NCI-H1436 treated with DMSO at 0.1 percent for 48 hours (cell line): ENCODE data around the gene CSK.
"Not testable (repeated sequence)": the region's sequence is repeated elsewhere in the genome, so short reads cannot be mapped to it uniquely, and the experiment has no call there.

Experiments
- DNase-seq: peaks from one replicate; lab custom pipeline; 2025; lab: John Stamatoyannopoulos, UW

CSK gene

DNA sequence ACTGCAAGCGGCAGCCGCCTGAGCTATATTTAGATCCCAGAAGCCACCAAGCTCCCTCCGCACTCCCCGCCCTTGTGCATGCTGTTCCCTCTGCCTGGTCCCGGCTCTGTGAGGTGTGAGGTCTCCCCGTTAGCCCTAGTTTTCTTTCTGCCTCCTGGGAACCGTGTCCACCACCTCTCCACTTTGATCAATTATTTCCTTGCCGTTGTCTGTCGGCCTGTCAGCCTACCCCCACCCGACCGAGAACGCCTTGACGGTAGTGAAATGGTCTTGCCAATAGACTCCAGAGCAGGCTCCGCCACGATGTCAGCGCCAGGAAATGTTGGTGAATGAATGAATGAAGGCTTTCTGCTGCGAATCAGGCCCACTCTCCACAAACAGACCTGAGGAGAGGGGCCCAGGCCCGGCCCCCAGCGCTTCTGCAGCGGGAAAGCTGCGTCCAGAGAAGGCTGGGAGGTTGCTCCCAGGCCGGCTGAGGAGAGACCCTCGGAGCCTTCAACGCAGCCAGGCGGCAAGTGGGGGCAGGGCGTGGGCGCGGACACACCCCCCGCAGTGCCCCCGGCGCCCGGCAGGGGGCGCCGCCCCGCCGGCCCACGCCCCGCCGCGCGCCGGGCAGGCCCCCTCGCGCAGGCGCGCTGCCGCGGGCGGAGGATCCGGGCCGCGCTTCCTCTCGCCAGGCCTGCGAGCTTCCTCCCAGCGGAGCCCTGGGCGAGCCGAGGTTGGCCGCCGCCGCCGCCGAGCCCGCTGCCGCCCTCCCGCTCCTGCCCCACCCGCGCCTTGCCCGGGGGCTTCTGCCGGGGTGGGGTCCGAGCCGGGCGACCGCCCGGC, at the start of gene CSK:
CSK (plus strand) TSS at position 650 of the 828 bp plus-strand sequence. CDS start 16,218 bp downstream, outside the sequence.
- no peak for DNase-seq

DNA sequence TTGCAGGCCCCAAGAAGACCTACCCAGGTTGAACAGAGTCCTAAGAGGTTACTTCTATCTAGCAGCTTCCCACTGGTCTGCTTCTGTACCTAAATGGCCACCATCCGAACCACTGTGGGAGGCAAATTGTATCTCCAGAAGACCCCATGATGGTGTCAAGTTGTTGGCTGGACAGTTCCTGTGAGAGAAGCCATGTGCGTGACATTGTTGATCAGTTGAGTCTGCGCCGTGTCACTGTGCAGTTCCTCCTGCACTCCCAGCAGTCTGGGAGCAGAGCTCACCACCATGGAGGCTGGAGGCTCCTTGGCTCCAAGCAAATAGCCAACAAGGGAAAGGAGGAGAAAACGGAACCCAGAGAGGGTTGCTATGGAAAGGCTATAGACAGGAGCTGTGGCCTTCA, 49.0 kb upstream of the CSK start:
- no peak for DNase-seq

DNA sequence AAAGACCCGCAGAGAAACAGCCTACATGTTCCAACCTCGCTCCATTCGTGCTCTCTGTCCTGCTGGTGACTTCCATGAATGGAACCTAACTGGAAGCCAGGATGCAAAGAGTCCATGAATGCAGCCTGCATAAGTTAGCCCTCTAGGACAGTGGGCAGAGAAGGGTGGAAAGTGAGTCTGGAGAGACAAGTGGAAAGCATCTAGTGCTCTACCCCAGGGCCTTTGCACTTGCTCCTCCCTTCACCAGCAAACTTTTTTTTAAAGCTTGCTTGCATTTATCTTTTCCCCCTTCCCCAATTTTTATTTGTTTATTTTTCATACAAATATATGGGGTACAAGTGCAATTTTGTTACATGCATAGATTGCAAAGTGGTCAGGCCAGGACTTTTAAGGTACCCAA, 48.6 kb upstream of the CSK start:
- no peak for DNase-seq

DNA sequence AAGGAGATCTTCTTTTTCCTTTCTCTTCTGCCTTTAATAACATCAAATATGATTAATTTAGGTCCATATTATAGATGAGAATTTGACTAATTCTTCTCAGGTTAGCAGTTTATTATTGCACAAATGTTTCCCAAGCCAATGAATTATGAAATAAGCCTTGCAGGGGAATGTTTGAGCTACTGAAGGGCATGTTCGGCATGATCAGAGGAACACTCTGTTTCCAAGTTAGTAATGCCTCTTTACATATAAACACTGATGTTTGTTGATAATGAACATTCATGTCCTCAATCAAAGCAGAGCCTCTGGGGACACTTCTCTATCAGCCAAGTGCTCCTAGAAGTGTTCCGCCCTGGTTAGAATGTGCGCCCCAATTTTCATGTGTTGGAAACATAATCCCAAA, 46.6 kb upstream of the CSK start:
- no peak for DNase-seq

DNA sequence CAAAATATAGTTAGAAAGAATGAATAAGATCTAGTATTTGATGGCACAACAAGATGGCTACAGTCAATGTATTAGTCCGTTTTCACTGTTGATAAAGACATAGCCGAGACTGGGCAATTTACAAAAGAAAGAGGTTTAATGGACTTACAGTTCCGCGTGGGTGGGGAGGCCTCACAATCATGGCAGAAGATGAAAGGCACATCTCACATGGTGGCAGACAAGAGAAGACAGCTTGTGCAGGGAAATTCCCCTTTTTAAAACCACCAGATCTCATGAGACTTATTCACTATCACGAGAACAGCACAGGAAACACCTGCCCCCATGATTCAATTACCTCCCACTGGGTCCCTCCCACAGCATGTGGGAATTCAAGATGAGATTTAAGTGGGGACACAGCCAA, 43.6 kb upstream of the CSK start:
- DNase-seq: not testable (repeated sequence)

DNA sequence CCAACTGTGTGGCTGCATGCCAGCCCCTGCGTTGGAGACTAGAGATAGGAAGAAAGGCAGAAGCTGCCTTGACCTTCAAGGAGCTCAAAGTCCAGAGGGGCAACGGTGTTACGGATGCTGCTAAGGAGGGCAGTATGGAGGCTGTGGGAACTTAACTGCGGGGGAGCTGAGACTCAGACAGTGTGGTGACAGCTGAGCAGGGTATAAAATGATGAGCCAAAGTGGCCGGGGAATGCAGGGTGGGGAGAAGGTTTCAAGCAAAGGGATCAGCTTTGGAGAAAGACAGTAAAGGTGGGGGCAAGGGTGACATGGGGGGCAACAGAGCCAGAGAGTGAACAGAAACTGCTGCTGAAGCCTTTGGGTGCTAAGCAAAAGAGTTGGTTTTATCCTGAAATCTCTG, 39.5 kb upstream of the CSK start:
- no peak for DNase-seq

DNA sequence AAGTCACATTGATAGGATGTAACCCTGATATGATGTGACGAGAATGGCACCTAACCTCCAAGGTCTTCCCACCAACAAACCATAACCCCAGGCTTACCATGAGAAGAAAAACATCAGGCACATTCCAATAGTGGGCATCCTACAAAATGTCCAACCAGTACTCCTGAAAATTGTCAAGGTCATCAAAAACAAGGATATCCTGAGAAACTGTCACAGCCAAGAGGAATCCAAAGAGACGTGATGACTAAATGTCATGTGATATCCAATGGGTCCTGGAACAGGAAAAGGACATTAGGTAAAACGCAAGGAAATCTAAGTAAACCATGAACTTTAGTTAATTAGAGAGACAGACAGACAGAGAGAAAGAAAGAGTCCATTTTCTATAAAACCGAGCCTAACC, 35.5 kb upstream of the CSK start:
- no peak for DNase-seq

DNA sequence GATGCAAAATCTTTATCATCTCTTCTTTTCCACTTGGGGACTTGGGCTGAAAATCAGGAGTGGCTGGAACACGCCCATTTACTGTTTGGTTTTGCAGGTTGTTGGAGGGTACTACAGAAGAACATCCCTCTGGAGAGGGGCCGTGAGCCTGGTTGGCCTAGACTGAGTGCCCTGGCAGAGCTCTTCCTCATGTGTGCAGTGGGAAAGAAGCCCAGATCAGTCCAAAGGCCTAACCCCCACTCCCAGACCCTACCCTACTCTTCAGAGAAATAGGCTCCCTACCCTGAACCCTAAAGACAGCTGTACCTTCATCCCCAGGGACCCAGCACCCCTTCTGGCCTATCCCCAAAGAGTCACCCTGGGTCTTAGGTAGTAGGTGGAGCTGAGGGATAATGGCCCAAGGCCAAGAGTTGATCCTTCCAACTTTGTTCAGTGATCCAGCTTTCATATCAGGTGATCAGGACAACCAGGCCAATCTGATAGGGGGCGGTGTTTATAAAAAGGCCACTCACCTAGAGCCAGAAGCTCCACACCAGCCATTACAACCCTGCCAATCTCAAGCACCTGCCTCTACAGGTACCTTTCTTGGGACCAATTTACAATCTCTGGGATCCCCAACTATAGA, 33.4 kb upstream of the CSK start, which contains the start of gene CYP1A2:
CYP1A2 (plus strand) TSS at position 524 of the 625 bp plus-strand sequence. CDS start 894 bp downstream, outside the sequence.
- no peak for DNase-seq

DNA sequence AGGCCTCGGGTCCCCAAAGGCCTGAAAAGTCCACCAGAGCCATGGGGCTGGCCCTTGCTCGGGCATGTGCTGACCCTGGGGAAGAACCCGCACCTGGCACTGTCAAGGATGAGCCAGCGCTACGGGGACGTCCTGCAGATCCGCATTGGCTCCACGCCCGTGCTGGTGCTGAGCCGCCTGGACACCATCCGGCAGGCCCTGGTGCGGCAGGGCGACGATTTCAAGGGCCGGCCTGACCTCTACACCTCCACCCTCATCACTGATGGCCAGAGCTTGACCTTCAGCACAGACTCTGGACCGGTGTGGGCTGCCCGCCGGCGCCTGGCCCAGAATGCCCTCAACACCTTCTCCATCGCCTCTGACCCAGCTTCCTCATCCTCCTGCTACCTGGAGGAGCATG, 32.0 kb upstream of the CSK start:
- DNase-seq: no peak

DNA sequence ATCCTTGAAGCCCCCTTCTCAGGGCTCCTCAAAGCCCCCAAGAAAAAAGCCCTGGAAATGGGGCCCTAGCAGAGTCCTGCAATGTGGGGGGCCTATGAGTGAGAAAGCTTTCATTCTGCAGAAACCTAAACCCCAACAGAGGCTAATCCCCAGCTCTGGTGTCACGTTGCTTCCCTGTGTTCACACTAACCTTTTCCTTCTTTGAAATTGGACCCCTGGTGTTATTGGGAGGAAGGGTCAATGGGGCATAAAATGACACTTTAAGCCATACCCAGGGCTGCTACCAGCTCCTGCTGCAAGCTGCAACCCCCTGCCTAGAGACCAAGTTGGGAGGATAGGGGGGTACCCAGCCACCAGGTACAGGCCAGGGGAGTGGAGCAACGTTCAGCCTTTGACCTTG, 31.1 kb upstream of the CSK start:
- DNase-seq: no peak

DNA sequence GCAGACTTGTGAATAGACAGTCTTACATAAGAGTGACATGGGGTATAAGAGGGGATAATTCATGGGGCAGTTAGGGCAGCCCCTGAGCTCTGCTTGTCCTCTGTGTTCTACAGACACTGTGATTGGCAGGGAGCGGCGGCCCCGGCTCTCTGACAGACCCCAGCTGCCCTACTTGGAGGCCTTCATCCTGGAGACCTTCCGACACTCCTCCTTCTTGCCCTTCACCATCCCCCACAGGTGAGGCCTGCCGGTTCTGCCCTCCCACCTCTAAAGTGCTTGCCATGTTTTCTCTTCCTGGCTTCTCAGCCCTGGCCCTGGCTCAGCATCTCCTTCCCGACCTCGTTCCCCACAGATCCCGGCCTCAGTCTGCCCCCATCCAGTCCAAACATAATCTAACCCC, 29.9 kb upstream of the CSK start:
- DNase-seq: no peak

DNA sequence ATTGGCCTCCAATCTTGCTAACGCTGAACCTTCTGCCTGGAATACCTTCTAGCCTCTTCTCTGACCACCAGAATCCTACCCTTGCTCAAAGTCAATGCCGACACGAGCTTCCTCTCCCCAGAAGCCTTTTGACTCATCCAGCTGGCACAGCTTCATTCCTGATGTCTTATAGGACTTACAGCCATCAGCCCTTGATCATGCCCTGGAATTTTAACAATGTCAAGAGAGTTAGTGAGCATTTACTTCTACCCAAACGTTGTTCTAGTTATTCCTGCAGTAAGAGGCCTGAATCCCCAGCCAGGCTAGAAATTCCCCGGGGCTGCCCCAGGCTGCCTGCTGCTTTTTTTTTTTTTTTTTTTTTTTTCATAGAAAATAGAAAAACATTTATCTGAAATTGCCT, 29.3 kb upstream of the CSK start:
- DNase-seq: no peak

DNA sequence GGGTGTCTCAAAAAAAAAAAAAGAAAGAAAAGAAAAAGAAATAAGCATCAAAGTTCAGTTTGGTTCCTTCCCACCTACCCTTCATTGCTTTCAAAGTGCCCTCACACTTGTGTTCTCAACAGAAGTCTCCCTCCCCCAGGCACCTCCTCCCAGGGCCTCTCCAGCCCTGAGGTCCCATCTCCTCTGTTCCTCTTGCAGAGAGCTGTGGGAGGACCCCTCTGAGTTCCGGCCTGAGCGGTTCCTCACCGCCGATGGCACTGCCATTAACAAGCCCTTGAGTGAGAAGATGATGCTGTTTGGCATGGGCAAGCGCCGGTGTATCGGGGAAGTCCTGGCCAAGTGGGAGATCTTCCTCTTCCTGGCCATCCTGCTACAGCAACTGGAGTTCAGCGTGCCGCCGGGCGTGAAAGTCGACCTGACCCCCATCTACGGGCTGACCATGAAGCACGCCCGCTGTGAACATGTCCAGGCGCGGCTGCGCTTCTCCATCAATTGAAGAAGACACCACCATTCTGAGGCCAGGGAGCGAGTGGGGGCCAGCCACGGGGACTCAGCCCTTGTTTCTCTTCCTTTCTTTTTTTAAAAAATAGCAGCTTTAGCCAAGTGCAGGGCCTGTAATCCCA, 27.2 kb upstream of the CSK start:
- no peak for DNase-seq

DNA sequence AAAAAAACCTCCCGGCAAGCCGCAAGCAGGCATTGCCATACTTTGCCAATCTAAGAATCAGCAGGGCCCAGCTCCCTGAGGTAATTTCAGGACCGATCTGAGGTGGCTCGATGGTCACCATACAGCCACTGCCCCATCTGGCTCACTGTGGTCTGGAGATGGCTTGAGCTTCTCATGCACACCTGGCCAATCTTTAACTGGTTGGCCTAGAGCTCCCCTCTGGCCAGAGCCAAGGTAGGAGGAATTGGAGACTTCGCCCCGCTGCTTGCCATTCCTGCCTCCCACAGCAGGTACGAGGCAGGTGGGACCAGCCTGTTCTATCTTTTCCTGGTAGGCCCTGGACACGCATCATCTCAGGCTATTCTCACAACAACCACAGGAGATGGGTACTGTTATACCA, 23.1 kb upstream of the CSK start:
- no peak for DNase-seq

DNA sequence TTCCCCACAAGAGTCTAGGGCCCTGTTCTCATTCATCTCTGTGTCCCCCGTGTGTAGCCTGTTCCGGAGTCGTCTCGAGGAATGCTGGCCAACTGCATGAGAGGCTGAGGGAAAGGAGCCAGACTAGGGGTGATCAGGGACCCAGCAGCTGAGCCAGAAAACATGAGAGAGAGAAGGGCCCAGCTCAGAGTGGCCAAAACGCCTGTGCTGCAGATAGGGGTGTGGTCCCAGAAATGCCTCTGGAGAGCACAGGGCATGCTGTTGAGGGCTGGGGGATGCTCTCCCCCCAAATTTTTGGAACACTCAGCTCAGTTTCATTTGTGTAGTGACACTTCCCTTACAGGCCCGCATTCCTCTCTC, 19.1 kb upstream of the CSK start:
- no peak for DNase-seq

DNA sequence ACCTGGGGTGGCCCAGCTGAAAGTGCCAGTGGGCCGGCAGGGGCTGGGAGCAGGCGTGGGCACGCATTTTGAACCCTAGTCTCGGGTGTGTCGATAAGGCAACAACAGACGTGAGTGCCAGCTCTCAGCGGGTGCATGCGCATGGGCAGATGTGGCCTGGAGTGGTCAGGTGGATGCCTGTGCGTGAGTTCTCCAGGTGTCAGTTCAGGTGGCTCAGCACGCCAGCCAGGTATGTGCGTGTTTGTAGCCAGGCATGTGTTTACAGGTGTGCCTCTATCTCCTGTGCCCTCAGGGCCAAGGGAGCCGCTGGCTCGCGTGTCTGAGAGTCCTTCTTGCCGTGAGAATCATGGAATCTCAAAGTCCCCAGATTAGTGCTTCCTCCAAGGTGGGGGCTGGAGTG, 18.5 kb upstream of the CSK start:
- no peak for DNase-seq

DNA sequence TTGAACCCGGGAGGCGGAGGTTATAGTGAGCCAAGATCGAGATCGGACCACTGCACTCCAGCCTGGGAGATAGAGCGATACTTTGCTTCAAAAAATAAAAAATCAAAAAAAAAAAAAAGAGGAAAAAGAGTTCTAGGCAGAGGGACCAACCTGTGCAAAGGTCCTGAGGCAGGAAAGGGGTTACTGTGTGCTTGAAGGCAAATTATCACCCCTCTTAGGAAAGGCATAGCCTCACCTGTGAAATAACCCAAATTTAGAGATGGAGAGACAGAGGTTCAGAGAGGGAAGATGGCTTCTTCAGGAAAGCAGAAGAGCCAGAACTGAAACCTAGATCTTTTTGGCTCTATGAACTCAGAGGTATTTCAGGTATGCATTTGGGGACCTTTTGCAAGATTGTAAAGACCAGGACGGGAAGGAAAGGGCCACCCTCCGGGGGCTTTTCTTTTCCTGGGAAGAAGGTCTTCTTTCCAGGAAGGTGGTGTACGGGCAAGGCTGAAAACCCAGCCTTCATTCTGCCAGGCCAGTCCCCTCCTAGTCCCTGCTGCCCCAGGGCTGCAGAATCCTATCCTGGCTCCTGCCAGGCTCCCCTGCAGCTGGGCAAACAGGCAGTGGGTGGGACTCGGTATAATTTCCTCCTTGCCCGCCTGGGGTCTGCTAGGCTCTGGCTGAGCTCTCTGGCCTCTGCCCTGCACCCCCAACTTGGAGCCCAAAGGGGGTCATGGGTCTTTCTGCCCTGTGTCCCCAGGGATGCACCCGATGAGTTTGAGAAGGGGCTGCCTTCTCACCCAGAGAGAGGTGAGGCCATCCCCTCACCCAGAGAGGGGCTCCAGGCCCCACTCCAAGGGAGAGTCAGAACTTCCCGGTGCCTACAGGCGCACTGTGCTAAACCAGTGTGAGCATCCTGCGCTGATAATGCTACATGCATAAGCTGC, 14.4 kb upstream of the CSK start:
- DNase-seq: no peak

DNA sequence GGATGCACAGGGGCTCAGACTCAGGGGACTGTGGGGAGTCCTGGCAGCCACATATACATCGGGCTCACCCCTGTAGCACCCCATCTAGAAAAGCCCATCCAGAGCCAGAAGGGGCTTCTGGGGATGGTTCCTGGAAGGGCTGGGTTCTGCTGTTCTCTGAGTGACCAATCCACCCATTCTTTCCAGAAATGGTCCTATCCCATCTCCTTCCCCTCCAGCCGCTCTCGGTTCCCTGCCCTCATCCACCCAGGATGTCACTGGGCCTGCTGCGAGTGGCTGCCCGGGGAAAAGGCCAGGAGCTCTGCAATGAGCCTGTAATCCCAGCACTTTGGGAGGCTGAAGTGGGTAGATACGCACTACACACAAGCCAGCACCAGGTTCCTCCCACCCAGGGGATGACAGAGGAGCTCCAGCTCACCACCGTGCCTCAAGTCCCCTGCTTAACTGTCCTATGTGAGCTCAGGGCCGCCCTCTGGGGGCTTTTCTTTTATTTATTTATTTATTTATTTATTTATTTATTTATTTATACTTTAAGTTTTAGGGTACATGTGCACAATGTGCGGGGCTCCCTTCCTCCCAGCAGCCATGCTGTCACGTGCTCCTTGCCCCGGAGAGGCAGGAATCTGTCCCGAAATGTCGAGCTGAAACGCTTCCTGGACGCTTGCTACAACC, 13.6 kb upstream of the CSK start:
- DNase-seq: no peak

DNA sequence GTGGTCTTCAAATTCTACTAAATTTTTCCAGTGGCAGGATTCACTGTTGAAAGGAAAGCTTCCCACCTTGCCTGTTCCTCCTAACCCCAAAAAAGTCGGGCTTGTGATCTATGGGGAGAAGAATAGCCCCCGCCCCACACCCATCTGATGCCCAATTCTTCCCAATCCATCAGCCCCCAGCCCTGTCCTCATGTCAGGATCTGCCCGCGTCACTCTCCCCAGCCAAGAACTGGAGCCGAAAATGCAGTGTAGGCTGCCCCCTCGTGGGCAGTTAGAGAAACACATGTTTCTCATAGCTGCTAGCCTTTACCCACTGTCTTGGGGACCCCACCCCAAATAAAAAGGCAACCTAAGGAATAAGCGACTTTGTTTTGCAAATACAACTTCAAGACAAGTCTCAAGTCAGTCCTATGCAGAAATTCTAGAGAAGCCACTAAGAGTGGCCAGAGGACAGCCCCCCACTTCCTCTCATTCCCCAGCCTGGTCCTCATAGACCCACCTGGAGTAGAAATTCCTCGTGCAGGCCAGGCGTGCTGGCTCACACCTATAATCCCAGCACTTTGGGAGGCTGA, 13.0 kb upstream of the CSK start:
- no peak for DNase-seq

DNA sequence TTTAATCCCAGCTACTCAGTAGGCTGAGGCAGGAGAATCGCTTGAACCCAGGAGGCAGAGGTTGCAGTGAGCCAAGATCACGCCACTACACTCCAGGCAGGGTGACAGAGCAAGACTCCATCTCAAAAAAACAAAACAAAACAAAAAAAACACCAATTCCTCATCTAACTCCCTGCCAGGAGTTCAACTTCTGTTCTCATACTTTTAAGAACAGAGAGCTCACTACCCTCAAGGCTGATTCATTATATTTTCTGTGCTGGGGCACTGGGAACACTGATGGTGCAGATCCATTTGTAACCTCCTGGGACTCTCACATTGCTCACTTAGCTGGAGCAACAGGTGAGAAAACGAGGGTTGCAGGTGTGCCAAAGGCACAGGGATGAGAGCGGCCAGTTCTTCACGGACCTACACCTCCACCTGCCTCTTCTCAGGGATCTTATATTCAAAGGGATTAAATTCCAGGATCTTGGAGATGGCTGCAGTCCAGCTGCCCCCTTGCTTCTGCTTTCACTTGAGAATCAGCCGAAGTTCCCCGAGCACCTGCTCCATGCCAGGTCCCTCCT, 12.3 kb upstream of the CSK start:
- DNase-seq: no peak
